ENCODE results near the gene POLR2H. TPM values are rescaled to one million over a fixed set of nuclear protein-coding genes. Genes with fewer than 3 reads are reported as not detected.

The POLR2H gene
- total RNA-seq, 1 donor from 2014 or later = 24.3 TPM

- TF ChIP-seq, protein P1, sequence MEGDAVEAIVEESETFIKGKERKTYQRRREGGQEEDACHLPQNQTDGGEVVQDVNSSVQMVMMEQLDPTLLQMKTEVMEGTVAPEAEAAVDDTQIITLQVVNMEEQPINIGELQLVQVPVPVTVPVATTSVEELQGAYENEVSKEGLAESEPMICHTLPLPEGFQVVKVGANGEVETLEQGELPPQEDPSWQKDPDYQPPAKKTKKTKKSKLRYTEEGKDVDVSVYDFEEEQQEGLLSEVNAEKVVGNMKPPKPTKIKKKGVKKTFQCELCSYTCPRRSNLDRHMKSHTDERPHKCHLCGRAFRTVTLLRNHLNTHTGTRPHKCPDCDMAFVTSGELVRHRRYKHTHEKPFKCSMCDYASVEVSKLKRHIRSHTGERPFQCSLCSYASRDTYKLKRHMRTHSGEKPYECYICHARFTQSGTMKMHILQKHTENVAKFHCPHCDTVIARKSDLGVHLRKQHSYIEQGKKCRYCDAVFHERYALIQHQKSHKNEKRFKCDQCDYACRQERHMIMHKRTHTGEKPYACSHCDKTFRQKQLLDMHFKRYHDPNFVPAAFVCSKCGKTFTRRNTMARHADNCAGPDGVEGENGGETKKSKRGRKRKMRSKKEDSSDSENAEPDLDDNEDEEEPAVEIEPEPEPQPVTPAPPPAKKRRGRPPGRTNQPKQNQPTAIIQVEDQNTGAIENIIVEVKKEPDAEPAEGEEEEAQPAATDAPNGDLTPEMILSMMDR (IDR thresholded peaks at IDR 0.05; ENCODE audit: borderline replicate concordance) = no peak
- H3K36me3 ChIP-seq = peaks cover 12% of the 10 kb centered on the region
- DNase-seq = no peak
- H3K4me1 ChIP-seq = peaks cover 11% of the 10 kb centered on the region
- H3K27ac ChIP-seq (replicated peaks) = no peak overlapping the region
- intact Hi-C loops (cut with micrococcal nuclease) = no loop called here
- H3K4me3 ChIP-seq = no peak overlapping the region
- no peaks in the 10 kb centered on the region for H3K9me3 ChIP-seq (replicated peaks)
- no peaks in the 10 kb centered on the region for H3K27me3 ChIP-seq (ENCODE audit: low read depth)
These were observed 10.9 kb upstream of the POLR2H start for GRCh38 chr3:184350618-184351017.

DNA sequence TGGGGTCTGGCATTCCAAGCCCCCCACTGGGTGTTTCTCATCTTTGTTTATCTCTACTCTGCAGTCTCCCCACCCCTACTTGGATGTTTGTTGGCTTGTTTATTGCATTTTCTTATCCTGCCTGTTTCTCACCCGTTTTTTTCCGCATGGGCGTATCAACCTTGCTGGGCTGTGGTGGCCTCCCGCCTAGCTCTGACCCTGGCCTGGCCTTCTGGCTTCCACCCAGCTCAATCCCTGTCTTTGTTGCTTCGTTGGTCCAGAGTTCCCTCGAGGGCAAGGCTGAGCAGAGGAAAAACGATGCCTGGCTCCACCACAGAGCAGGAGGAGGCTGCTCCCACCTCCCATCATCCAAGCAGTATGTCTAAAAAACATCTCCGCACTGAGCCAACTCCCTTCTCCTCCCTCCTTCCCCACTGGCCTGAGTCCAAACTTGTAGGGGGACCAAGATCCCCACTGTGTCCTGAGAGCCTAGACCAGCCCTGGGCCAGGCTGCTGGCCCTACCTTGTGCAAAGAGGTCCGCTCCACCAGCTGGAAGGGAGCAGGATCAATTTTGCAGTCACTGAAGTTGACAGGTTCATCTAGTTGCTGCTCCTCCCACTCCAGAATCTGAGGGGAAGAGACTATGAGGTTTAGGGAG lies 9.9 kb upstream of the POLR2H start:
- DNase-seq = no peak
- intact Hi-C loops (cut with micrococcal nuclease) = no loop called here
- Histone ChIP-seq H3K27me3 (ENCODE audit: low read depth) (no peaks in the 10 kb centered on the region), H3K4me3 (no peak overlapping the region), H3K4me1 (peaks cover 5% of the 10 kb centered on the region), H3K27ac (replicated peaks) (no peak overlapping the region), H3K36me3 (peaks cover 14% of the 10 kb centered on the region), H3K9me3 (replicated peaks) (no peaks in the 10 kb centered on the region)
- TF ChIP-seq, protein P1 (IDR thresholded peaks at IDR 0.05; ENCODE audit: borderline replicate concordance) = no peak

DNA sequence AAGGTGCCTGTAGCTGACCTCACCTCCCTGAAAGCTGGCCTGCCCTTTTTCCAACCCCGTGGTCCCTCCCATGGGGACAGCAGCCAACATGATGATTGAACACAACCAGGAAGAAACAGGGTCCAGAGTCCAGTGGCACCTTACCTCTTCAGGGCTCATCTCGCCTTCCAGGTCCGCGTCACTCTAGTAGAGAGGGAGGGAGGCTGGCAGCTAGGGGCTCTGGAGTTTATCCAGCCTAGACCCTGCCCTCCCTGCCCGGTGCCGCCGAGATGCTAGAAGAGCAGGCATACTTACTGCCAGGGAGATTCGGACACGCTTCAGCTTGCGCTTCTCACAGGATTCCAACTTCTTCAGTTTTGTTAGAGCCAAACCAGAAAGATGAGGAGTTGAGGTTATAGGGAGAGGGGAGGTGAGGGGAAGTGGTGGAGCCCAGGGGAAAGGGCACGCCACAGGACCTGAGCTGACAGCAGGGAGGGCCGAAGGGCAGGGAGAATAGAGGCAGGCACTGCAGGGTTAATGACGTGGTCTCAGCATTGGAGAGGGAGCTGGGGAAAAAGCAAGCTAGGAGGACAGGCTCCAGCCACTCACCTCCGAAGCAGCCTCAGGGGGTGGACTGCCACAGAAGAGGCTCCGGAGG lies 9.2 kb upstream of the POLR2H start:
- H3K27me3 ChIP-seq (ENCODE audit: low read depth) = no peaks in the 10 kb centered on the region
- no peak overlapping the region for H3K27ac ChIP-seq (replicated peaks)
- no peak overlapping the region for H3K4me3 ChIP-seq
- TF ChIP-seq, protein P1 (IDR thresholded peaks at IDR 0.05; ENCODE audit: borderline replicate concordance) = no peak
- H3K9me3 ChIP-seq (replicated peaks) = no peaks in the 10 kb centered on the region
- peaks cover 5% of the 10 kb centered on the region for H3K4me1 ChIP-seq
- DNase-seq = no peak
- peaks cover 14% of the 10 kb centered on the region for H3K36me3 ChIP-seq
- intact Hi-C loops (cut with micrococcal nuclease) = no loop called here

DNA sequence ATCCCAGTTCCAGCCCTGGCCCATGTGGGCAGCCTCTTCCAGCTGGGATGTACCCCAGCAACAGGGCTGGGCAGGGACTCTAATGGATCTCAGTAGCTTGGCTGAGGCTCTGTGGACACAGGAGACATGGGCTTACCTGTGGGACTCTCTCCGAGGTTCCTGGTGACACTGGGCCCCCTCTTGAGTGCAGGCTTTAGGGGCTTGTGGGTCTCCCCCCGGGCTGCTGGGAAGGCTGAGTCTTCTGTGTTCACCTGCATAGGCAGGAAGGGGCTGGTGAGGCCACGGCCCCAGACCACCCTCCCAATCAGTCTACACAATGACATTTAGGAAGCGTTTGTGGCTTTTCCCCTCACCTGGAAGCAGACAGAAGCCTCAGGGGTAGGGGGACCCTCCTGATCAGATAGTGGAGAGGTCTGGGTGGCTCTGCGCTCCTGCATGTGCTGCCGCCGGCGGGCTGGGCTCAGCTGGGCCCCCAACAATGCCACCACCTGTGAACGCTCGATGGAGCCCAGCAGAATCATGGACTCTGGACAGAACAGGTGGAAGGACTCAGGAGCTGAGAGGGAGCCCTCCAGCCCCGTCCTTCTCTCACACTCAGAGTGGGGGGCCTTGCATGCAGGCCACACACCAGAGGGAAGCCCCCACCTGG lies 8.5 kb upstream of the POLR2H start:
- peaks cover 19% of the 10 kb centered on the region for H3K36me3 ChIP-seq
- H3K4me1 ChIP-seq = no peaks in the 10 kb centered on the region
- TF ChIP-seq, protein P1 (IDR thresholded peaks at IDR 0.05; ENCODE audit: borderline replicate concordance) = no peak
- intact Hi-C loops (cut with micrococcal nuclease) = no loop called here
- DNase-seq = no peak
- H3K27me3 ChIP-seq (ENCODE audit: low read depth) = no peaks in the 10 kb centered on the region
- no peaks in the 10 kb centered on the region for H3K9me3 ChIP-seq (replicated peaks)
- no peak overlapping the region for H3K27ac ChIP-seq (replicated peaks)
- no peak overlapping the region for H3K4me3 ChIP-seq

- intact Hi-C loops (cut with micrococcal nuclease) = no loop called here
- Histone ChIP-seq H3K36me3 (peaks cover 20% of the 10 kb centered on the region), H3K4me3 (no peak overlapping the region), H3K27me3 (ENCODE audit: low read depth) (no peaks in the 10 kb centered on the region), H3K27ac (replicated peaks) (no peak overlapping the region), H3K4me1 (no peaks in the 10 kb centered on the region), H3K9me3 (replicated peaks) (no peaks in the 10 kb centered on the region)
- DNase-seq = no peak
- TF ChIP-seq, protein P1 (IDR thresholded peaks at IDR 0.05; ENCODE audit: borderline replicate concordance) = no peak
These were observed 8.0 kb upstream of the POLR2H start for GRCh38 chr3:184353546-184353941.
